HepG2 (cell line): ENCODE data around the gene FLOT2. TPM values are rescaled to one million over a fixed set of nuclear protein-coding genes. Genes with fewer than 3 reads are reported as not detected.

ENCODE experiments used
- ATAC-seq: fragments of 200-7000 bp; cut with Tn5 transposase; 3 replicates; pipeline ENCODE4 v1.9.1; 2020; ENCODE audit warnings: mild to moderate bottlenecking, moderate library complexity
- BruUV-seq: library from RNA; stranded (reverse); fragments of 400-500 nt; replicated peaks from 2 replicates; lab custom pipeline; 2021; lab: Mats Ljungman, UMichigan
- CTCF ChIA-PET: fragments of 300-600 bp; formaldehyde crosslinking; extraction: SDS; loops from one replicate; lab custom pipeline; 2021; ENCODE audit warnings: low total read pairs, inconsistent platforms, low intra/inter-chr PET ratio; lab: Yijun Ruan, JAX
- POLR2A ChIA-PET: fragments of 350-600 bp; sonication (Branson Sonifier 250); formaldehyde crosslinking; loops from one replicate; lab custom pipeline; 2020; ENCODE audit warnings: antibody characterized with exemption, inconsistent platforms; lab: Yijun Ruan, JAX
- DNase-seq: peaks from one replicate; pipeline ENCODE4 v3.0.0-alpha.2; 2015; ENCODE audit warnings: low spot score
- FAIRE-seq: peaks from 3 replicates; lab custom pipeline; 2011; peaks lifted over from hg19 to GRCh38; lab: Jason Lieb, UNC
- H2AFZ ChIP-seq: one replicate; pipeline ENCODE4 v1.6.1; 2011; ENCODE audit warnings: low read length, inconsistent platforms
- H3K27ac ChIP-seq: fragments of 300-600 bp; 3 replicates; pipeline ENCODE4 v1.8.0; 2011; ENCODE audit warnings: mixed run types, mild to moderate bottlenecking, mixed read lengths, low read length, inconsistent platforms; ENCODE audit not compliant: insufficient read depth; ENCODE audit errors: extremely low read length
- H3K27me3 ChIP-seq, 2 experiments: fragments of 200-600 bp in 1 of 2; 2 replicates in 1 of 2; 3 replicates in 1 of 2; pipeline versions ENCODE4 v1.6.0 to v1.8.0; 2011; ENCODE audit warnings: low read length in 2 of 2, mild to moderate bottlenecking in 2 of 2, moderate library complexity in 2 of 2, inconsistent platforms in 1 of 2; ENCODE audit not compliant: insufficient read depth in 2 of 2, control insufficient read depth in 1 of 2
- H3K36me3 ChIP-seq, 2 experiments: fragments of 200-600 bp in 1 of 2; replicated peaks in 1 of 2; 2 replicates in 1 of 2; 3 replicates in 1 of 2; pipeline versions ENCODE4 v1.5.1 to v1.8.0; 2011; ENCODE audit warnings: low read length in 2 of 2, inconsistent platforms in 1 of 2; ENCODE audit not compliant: insufficient read depth in 2 of 2, control insufficient read depth in 1 of 2
- H3K4me1 ChIP-seq: 2 replicates; pipeline ENCODE4 v1.5.1; 2012; ENCODE audit warnings: low read length, inconsistent platforms; ENCODE audit not compliant: insufficient read depth
- H3K4me2 ChIP-seq: 2 replicates; pipeline ENCODE4 v1.6.0; 2011; ENCODE audit warnings: low read depth, low read length, inconsistent platforms
- H3K4me3 ChIP-seq, 3 experiments: fragments of 200-600 bp in 1 of 3; sonication (generic), shearing (Covaris generic) in 1 of 3; replicated peaks in 1 of 3; 2 replicates each; pipeline ENCODE4 v1.5.1; 2011 to 2016; ENCODE audit warnings: low read length in 3 of 3, inconsistent platforms in 2 of 3, low read depth in 2 of 3, mild to moderate bottlenecking in 2 of 3, control low read depth in 1 of 3, mixed read lengths in 1 of 3; ENCODE audit not compliant: insufficient read depth in 1 of 3
- H3K79me2 ChIP-seq: one replicate; pipeline ENCODE4 v1.6.1; 2011; ENCODE audit warnings: low read length, inconsistent platforms; ENCODE audit not compliant: insufficient read depth
- H3K9ac ChIP-seq: 2 replicates; pipeline ENCODE4 v1.6.0; 2011; ENCODE audit warnings: mild to moderate bottlenecking, low read depth, low read length, inconsistent platforms; ENCODE audit not compliant: insufficient read depth
- H3K9me3 ChIP-seq: 2 replicates; pipeline ENCODE4 v1.5.1; 2012; ENCODE audit warnings: mild to moderate bottlenecking, low read length
- H4K20me1 ChIP-seq: 2 replicates; pipeline ENCODE4 v1.6.0; 2011; ENCODE audit warnings: inconsistent platforms, mild to moderate bottlenecking, low read length, moderate library complexity; ENCODE audit not compliant: insufficient read depth
- SSRP1 ChIP-seq: IDR thresholded peaks from 2 replicates; pipeline ENCODE4 v1.6.1; 2016; ENCODE audit warnings: control low read depth
- ZNF121 ChIP-seq: sonication (generic); formaldehyde crosslinking; IDR thresholded peaks from 2 replicates; pipeline ENCODE4 v1.5.0; 2020; ENCODE audit warnings: mild to moderate bottlenecking, missing genetic modification reagents
- WGBS: methylation state at CpG from one replicate; pipeline ENCODE4 v1.1.6; 2017; ENCODE audit warnings: low lambda C conversion rate; 5-methylcytosine and 5-hydroxymethylcytosine counted together
- in situ Hi-C: cut with HindIII; loops from 2 replicates; pipeline ENCODE4 v1.10.0; 2017; ENCODE audit warnings: low pct_unique_long_range_greater_than_20kb; ENCODE audit not compliant: extremely low pct_ligation_motif_present
- intact Hi-C: fragments of 100-400 bp; cut with micrococcal nuclease; formaldehyde crosslinking; loops from one replicate; pipeline ENCODE4 v1.10.0; 2022; ENCODE audit not compliant: unreplicated experiment
- polyA plus RNA-seq, 8 experiments: library from polyadenylated mRNA; depleted of rRNA in 3 of 8; stranded (reverse) in 7 of 8; unstranded in 1 of 8; fragments of >200 nt; fragmentation: Illumina TruSeq in 4 of 8; extraction: Trizol in 4 of 8; gene quantifications; 2 replicates each; pipeline versions ENCODE4 v1.2.1 to v1.2.3, GENCODE V29; 2011 to 2016; ENCODE audit warnings: low read depth in 4 of 8, missing spikeins in 1 of 8, mixed read lengths in 1 of 8; ENCODE audit not compliant: insufficient read depth in 1 of 8
- total RNA-seq, 5 experiments: library from RNA; depleted of rRNA; stranded (reverse); fragments of >200 nt; fragmentation: Illumina TruSeq; extraction: Trizol; gene quantifications; 2 replicates each; pipeline ENCODE4 v1.2.3, GENCODE V29; 2016; ENCODE audit warnings: low read depth in 1 of 5
- TF ChIP-seq, protein P1 (sequence below): sonication (generic); formaldehyde crosslinking; IDR thresholded peaks from 2 replicates; pipeline ENCODE4 v1.5.0; 2020; ENCODE audit warnings: mild to moderate bottlenecking, missing genetic modification reagents
- TF ChIP-seq, protein P2 (sequence below): sonication (generic); formaldehyde crosslinking; IDR thresholded peaks from 2 replicates; pipeline ENCODE4 v1.5.0; 2020; ENCODE audit warnings: missing genetic modification reagents, mild to moderate bottlenecking, borderline replicate concordance

FLOT2 gene
- total and polyA plus RNA-seq, 2 of the 13 experiments (the other 11 are each of a cell fraction or from before 2014, with no cell fraction given): 54.3 to 54.5 TPM

DNA sequence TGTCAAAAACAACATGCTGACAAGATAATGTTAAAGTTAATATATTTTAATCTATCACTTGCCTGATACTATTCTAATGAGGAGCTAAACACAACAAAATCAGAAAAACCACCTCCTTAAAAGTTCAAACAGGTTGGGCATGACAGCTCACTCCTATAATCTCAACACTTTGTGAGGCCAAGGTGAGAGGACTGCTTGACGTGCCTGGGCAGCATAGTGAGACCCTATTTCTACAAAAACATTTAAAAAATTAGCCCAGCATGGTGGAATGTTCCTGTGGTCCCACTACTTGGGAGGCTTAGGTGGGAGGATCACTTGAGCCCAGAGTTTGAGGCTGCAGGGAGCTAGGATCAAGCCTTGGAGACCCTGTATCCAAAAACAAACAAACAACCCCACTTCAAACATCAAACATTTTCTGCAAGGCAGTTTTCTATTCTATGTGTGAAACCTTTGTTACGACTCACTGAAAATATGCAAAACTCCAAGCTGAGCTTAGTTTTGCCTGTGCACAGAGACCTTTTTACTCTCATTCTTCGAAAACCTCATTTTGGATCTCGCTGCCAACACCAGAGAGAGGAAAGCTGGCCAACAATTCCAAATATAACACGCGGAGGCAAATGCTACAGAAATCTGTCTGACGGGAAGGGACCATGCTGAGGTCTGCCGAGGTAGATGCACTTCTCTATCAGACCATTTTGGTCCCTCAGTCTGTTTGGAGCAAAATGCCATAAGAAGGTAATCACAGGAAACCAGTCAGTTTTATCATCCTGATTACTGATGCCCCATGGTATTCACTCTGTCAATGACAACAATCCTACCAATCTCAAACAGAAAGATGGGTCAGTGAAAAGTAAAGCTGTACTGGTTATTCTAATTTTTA lies 47.6 kb upstream of the FLOT2 start:
- CTCF ChIA-PET: no interaction called here

More for the DNA sequence above, 47.6 kb upstream of the FLOT2 start:
- Histone ChIP-seq H4K20me1 (peaks cover 9% of the 10 kb centered on the region; the same call in 1 of the 2 replicates), H3K4me2 (no peak overlapping the region), H3K9ac (no peak overlapping the region), H3K27me3 (no peaks in the 10 kb centered on the region; a peak in 1 of 5 replicates), H3K4me3 (no peak overlapping the region), H3K27ac (peak overlapping the region; percentile 13), H3K9me3 (no peaks in the 10 kb centered on the region), H3K36me3 (peaks cover 5 to 18% of the 10 kb centered on the region in 2 experiments; a peak in 4 of 5 replicates), H2AFZ (no peak overlapping the region), H3K79me2 (peaks cover 97% of the 10 kb centered on the region), H3K4me1 (peaks cover 44% of the 10 kb centered on the region)
- no peak for FAIRE-seq
- POLR2A ChIA-PET: no interaction called here
- intact Hi-C loops (no loop called here), in situ Hi-C loops (loop anchor here (5.0 kb wide), 1 partner anchor 33 kb away; no protein-coding TSS in a partner anchor)
- DNase-seq: no peak
- BruUV-seq: no TSS peak
- no peak for ATAC-seq
- TF ChIP-seq, protein P1, sequence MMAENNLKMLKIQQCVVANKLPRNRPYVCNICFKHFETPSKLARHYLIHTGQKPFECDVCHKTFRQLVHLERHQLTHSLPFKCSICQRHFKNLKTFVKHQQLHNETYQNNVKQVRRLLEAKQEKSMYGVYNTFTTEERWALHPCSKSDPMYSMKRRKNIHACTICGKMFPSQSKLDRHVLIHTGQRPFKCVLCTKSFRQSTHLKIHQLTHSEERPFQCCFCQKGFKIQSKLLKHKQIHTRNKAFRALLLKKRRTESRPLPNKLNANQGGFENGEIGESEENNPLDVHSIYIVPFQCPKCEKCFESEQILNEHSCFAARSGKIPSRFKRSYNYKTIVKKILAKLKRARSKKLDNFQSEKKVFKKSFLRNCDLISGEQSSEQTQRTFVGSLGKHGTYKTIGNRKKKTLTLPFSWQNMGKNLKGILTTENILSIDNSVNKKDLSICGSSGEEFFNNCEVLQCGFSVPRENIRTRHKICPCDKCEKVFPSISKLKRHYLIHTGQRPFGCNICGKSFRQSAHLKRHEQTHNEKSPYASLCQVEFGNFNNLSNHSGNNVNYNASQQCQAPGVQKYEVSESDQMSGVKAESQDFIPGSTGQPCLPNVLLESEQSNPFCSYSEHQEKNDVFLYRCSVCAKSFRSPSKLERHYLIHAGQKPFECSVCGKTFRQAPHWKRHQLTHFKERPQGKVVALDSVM: 0 out of 2 replicates have a peak, but pooled peaks have one; percentile 11
- TF ChIP-seq SSRP1 (CRISPR knock-in tag): no peak
- TF ChIP-seq, protein P2, sequence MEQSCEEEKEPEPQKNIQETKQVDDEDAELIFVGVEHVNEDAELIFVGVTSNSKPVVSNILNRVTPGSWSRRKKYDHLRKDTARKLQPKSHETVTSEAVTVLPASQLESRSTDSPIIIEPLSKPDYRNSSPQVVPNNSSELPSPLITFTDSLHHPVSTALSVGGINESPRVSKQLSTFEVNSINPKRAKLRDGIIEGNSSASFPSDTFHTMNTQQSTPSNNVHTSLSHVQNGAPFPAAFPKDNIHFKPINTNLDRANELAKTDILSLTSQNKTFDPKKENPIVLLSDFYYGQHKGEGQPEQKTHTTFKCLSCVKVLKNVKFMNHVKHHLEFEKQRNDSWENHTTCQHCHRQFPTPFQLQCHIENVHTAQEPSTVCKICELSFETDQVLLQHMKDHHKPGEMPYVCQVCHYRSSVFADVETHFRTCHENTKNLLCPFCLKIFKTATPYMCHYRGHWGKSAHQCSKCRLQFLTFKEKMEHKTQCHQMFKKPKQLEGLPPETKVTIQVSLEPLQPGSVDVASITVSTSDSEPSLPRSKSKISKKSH (CRISPR knock-in tag): no peak
- peak; percentile 81 for TF ChIP-seq ZNF121
- WGBS: 93% methylated on average over 8 of the region's 8 CpGs
